RWPE1 (cell line): ENCODE results near the gene AKT3.
"Not testable (repeated sequence)": the region's sequence is repeated elsewhere in the genome, so short reads cannot be mapped to it uniquely, and the experiment has no call there.

Experiments
- CTCF ChIA-PET: fragments of 350-600 bp; sonication (Branson Sonifier 250); formaldehyde crosslinking; extraction: SDS; loops from one replicate; lab custom pipeline; 2021; lab: Yijun Ruan, JAX
- POLR2A ChIA-PET: fragments of 400-600 bp; formaldehyde crosslinking; extraction: SDS; loops from one replicate; lab custom pipeline; 2020; ENCODE audit warnings: antibody characterized with exemption; ENCODE audit not compliant: low non-redundant PET; lab: Yijun Ruan, JAX
- DNase-seq: peaks from one replicate; pipeline ENCODE4 v3.0.0; 2012; ENCODE audit warnings: low spot score
- H3K27ac ChIP-seq: fragments of 450-650 bp; 2 replicates; pipeline ENCODE4 v1.5.1; 2017
- TF ChIP-seq, protein P1 (sequence below): fragments of 450-650 bp; conservative IDR thresholded peaks from 2 replicates; pipeline ENCODE4 v1.5.1; 2017; ENCODE audit warnings: low read depth, mild to moderate bottlenecking

AKT3 gene

DNA sequence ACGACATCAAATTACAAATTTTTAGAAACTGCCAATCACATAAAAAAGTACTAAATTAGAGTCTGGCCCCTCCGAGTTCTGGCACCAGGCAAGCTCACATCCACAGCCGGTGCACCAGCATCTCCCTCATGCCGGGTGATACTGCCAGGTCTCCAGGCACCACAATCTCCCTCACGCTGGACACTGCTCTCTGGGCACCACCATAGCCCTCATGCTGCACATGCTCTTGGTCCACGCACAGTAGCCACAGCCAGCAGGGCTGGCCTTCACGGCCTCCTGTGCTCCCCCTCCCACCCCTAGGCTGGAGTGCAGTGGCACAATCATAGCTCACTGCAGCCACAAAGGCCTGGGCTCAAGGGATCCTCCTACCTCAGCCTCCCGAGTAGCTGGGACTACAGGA is 65.5 kb downstream of the AKT3 start:
- ChIA-PET CTCF (interaction anchor here (0.6 kb wide), 3 partner anchors 124 to 387 kb away, joined by 3 read pairs; no protein-coding TSS in a partner anchor), POLR2A (no interaction called here)
- no peak overlapping the region for H3K27ac ChIP-seq
- no peak for DNase-seq
- TF ChIP-seq, protein P1, sequence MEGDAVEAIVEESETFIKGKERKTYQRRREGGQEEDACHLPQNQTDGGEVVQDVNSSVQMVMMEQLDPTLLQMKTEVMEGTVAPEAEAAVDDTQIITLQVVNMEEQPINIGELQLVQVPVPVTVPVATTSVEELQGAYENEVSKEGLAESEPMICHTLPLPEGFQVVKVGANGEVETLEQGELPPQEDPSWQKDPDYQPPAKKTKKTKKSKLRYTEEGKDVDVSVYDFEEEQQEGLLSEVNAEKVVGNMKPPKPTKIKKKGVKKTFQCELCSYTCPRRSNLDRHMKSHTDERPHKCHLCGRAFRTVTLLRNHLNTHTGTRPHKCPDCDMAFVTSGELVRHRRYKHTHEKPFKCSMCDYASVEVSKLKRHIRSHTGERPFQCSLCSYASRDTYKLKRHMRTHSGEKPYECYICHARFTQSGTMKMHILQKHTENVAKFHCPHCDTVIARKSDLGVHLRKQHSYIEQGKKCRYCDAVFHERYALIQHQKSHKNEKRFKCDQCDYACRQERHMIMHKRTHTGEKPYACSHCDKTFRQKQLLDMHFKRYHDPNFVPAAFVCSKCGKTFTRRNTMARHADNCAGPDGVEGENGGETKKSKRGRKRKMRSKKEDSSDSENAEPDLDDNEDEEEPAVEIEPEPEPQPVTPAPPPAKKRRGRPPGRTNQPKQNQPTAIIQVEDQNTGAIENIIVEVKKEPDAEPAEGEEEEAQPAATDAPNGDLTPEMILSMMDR = no peak

DNA sequence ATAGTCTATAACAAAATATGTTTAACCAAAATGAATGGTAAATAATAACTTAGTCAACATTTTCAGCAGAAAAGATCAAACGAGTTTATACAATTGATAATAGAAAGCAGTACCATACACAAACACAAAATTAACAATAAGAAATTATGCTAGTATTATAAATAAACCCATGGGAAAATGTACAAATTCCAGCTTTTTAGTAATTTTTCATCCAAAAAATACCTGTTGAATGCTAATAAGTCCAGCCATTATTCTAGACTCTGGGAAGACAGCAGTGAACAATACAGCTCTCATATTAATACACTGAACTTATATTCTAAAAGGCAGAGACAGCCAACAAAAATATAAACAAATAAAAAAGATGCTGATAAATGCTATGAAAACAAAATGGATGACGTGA is 66.3 kb downstream of the AKT3 start:
- no peak overlapping the region for H3K27ac ChIP-seq
- TF ChIP-seq, protein P1 = no peak
- CTCF ChIA-PET = interaction anchor here (0.6 kb wide), 1 partner anchor 631 kb away, joined by 3 read pairs; no protein-coding TSS in a partner anchor
- no peak for DNase-seq
- POLR2A ChIA-PET = no interaction called here

DNA sequence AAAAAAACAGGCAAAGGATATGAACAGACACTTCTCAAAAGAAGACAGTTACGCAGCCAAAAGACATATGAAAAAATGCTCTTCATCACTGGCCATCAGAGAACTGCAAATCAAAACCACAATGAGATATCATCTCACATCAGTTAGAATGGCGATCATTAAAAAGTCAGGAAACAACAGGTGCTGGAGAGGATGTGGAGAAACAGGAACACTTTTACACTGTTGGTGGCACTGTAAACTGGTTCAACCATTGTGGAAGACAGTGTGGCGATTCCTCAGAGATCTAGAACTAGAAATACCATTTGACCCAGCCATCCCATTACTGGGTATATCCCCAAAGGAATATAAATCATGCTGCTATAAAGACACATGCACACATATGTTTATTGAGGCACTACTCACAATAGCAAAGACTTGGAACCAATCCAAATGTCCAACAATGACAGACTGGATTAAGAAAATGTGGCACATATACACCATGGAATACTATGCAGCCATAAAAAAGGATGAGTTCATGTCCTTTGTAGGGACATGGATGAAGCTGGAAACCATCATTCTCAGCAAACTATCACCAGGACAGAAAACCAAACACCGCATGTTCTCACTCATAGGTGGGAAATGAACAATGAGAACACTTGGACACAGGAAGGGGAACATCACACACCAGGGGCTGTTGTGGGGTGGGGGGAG is 77.5 kb downstream of the AKT3 start:
- CTCF ChIA-PET, DNase-seq, POLR2A ChIA-PET, H3K27ac ChIP-seq: not testable (repeated sequence)

DNA sequence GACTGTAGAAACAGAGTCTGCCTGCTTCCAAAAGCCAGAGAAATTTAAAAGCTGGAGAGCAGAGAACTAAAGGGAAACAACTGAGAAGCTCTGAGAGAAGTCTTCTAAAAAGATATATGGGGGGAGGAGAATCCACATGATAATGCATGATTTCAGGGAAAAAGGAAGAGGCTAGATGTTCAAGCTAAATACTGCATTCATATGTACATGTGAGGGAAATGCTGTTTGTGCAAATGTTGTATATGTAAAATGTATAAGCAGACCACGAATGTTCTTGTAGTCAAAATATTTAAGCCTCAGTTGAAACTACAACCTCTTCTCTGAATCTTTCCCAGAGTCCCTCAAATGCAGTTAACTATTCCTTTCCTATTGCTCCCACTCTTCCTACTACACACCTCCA is 79.2 kb downstream of the AKT3 start:
- CTCF ChIA-PET = interaction anchor here (0.7 kb wide), 1 partner anchor 50 kb away, joined by 3 read pairs; no protein-coding TSS in a partner anchor
- TF ChIP-seq, protein P1 = no peak
- POLR2A ChIA-PET = no interaction called here
- DNase-seq = no peak
- no peak overlapping the region for H3K27ac ChIP-seq

DNA sequence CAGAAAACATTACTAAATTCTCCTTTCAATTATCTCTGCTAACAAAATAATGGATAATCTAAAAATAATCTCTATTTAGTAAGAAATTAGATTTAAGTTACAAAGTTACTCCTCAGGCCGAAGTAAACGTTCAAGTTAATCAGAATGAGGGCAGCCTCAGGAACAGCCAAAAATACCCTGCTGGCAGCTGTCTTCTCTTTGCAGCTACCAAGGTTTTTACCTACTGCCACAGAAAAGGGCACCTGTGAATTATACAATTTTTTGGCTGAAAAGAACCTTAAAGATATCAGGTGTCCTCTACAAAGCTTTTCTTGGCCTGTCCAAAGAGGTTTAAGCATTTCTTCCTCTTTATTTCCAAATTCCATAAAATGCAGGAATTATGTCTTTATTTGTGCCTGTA is 84.4 kb downstream of the AKT3 start:
- TF ChIP-seq, protein P1 = no peak
- DNase-seq = no peak
- CTCF ChIA-PET = no interaction called here

DNA sequence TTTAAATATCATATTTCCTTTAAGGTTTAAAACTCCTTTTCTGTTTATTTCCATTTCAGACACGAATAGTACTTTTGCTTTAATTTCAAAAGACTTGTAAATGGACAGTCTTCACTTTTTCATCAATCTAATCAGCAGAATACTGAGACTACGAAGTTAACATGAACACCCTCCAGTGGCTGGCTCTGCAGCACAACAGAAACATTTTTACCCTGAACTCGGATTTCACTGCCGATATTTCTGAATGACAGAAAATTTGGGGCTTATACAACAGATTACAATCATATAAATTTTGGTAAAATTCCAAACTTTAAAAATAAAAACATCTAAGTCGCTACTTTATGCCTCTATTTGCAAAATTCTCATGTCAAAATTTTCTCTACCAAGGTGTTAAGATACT is 86.2 kb downstream of the AKT3 start:
- ChIA-PET CTCF (no interaction called here), POLR2A (no interaction called here)
- TF ChIP-seq, protein P1 = no peak
- H3K27ac ChIP-seq = no peak overlapping the region
- no peak for DNase-seq

More for the DNA sequence above, 84.4 kb downstream of the AKT3 start:
- H3K27ac ChIP-seq = no peak overlapping the region
- POLR2A ChIA-PET = no interaction called here

DNA sequence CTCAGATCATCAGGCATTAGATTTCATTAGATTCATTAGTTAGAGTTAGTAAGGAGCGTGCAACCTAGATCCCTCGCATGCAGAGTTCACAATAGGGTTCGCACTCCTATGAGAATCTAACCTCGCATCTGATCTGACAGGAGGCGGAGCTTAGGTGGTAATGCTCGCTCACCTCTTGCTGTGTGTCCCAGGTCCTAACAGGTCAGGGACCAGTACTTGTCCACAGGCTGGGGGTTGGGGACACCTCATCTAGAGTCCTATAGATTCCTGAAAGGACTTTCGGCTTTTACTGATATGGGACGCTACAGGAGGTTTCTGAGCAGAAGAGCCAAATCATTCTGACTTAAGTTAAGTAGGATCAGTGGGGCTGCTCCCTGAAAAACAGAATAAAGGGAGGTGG is 91.4 kb downstream of the AKT3 start:
- no peak for DNase-seq
- POLR2A ChIA-PET = no interaction called here
- no peak overlapping the region for H3K27ac ChIP-seq
- TF ChIP-seq, protein P1 = no peak
- CTCF ChIA-PET = no interaction called here
